GM12873 (cell line): ENCODE measurements around the gene LRRC3.

Experiments used
- TF ChIP-seq, protein P1 (sequence below): IDR thresholded peaks from 2 replicates; pipeline ENCODE4 v1.5.1; 2012; ENCODE audit warnings: low read depth, mild to moderate bottlenecking, moderate library complexity, low read length, control low read depth; ENCODE audit not compliant: insufficient read depth; ENCODE audit errors: missing control alignments

LRRC3 gene

DNA sequence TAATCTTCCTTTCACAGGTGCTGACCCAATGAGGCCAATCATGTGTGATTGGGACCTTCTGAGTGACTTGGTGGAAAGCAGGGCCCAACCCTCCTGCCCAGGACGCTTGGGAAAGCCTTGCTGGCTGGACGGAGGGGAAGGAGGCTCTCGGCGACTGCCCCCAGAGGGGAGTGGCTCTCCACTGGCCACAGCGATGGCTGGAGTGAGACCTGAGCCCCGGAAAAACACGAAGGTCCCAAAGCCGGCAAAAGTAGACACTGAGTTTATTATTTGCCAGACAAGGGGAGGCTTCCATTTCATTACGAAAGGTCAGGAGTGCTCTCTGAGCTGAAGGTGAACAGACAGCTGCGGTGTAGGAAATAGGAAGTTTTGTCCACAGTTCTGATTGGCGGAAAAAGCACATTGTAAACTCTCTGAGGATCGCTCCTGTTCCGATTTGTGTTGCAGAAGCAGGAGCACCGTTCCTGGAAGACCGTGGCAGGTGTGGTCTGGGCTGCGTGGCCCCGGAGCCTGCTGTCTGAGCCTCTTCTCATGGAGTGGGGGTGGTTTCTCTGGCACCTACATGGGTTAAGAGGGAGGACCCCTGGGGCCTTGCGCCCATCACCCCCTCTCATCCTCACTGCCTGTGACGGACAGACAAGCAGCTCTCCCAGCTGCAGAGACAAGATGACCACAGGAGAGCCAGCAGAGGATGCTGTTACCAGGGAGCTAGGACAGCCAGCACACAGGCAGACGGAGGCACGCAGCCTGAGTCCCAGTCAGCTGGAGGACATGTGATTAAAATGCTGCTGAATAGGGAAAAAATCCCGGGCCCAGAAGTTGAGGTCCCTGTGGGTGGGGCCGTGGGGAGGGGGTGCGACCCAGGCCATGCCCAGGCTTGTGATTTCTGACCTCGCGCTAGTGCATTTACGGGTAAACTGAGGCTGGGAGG lies 43.2 kb downstream of the LRRC3 start:
- TF ChIP-seq, protein P1, sequence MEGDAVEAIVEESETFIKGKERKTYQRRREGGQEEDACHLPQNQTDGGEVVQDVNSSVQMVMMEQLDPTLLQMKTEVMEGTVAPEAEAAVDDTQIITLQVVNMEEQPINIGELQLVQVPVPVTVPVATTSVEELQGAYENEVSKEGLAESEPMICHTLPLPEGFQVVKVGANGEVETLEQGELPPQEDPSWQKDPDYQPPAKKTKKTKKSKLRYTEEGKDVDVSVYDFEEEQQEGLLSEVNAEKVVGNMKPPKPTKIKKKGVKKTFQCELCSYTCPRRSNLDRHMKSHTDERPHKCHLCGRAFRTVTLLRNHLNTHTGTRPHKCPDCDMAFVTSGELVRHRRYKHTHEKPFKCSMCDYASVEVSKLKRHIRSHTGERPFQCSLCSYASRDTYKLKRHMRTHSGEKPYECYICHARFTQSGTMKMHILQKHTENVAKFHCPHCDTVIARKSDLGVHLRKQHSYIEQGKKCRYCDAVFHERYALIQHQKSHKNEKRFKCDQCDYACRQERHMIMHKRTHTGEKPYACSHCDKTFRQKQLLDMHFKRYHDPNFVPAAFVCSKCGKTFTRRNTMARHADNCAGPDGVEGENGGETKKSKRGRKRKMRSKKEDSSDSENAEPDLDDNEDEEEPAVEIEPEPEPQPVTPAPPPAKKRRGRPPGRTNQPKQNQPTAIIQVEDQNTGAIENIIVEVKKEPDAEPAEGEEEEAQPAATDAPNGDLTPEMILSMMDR = no peak

DNA sequence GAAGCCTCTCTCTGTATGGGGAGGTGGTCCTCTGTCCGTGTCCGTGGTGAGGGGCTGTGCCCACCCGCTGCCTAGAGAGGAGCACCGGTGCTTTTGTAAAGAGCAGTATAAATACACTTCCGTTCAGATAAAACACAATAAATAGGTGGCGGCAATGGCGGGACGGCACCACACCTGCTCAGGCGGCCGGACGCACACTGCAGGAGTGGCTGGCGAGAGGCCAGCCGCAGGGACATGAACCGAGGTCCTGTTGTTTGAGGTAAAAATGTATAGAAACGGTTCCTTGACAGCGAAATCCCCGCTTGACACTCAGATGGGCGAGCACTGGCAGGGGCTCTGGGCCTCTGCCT lies 43.9 kb downstream of the LRRC3 start:
- TF ChIP-seq, protein P1 = no peak

- TF ChIP-seq, protein P1 = no peak
Observed at GRCh38 chr21:44499631-44500030, 44.3 kb downstream of the LRRC3 start.

DNA sequence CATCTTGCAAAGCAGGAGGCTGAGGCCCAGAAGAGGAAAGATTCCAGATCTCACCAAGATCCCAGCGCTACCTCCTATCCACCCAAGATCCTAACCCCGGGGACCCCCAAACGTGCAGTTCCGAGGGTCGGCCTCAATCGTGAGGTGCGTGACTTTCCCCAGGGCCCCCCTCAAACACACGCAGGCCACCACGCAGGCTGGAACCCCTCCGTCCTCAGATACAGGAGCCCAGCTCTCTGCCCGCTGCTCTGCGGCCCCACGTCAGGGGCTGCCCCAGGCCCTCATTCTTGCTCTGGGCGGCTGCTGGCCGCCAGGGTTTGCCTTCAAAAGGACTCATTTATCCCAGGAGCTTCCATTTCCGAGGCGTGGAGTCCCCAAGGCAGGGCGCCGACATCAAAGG lies 44.8 kb downstream of the LRRC3 start:
- TF ChIP-seq, protein P1 = no peak

DNA sequence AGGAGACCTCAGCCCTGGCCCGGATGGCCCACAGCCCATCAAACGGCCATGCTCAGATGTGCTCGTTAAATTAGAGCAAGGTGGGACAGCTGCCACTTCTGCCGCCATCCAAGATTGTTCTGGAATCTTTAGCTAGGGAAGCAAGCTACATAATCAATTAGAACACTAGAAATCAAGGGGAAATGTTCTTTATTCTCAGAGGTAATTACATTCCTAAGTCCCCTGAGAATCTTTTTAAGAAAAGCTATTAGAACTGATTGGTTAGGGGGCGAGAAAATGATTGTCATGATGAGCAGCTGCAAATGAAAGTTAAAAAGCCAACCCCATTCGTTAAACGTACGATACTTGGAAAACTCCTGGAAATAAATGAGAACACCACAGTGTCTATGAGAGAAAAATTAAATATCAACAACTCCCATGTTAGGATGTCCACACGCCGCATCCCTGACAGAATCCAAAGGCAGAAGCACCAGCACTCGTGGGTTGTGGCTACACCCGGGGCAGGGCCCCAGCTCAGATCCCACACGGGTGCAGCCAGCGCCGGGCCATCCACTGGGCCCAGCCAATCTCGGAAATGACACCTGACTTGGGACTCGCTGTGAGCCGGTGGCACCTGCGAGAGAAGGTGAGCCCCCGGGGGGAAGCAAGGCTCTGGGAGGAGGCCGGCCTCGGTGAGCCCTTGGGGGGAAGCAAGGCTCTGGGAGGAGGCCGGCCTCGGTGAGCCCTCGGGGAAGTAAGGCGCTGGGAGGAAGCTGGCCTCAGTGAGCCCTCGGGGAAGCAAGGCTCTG lies 47.1 kb downstream of the LRRC3 start:
- TF ChIP-seq, protein P1 = no peak

DNA sequence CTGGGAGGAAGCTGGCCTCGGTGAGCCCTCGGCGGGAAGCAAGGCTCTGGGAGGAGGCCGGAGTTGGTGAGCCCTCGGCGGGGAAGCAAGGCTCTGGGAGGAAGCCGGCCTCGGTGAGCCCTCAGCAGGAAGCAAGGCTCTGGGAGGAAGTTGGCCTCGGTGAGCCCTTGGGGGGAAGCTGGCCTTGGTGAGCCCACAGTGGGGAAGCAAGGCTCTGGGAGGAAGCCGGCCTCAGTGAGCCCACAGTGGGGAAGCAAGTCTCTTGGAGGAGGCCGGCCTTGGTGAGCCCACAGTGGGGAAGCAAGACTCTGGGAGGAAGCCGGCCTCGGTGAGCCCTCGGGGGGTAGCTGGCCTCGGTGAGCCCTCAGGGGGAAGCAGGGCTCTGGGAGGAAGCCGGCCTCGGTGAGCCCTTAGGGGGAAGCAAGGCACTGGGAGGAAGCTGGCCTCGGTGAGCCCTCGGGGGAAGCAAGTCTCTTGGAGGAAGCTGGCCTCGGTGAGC lies 48.6 kb downstream of the LRRC3 start:
- TF ChIP-seq, protein P1 = no peak

DNA sequence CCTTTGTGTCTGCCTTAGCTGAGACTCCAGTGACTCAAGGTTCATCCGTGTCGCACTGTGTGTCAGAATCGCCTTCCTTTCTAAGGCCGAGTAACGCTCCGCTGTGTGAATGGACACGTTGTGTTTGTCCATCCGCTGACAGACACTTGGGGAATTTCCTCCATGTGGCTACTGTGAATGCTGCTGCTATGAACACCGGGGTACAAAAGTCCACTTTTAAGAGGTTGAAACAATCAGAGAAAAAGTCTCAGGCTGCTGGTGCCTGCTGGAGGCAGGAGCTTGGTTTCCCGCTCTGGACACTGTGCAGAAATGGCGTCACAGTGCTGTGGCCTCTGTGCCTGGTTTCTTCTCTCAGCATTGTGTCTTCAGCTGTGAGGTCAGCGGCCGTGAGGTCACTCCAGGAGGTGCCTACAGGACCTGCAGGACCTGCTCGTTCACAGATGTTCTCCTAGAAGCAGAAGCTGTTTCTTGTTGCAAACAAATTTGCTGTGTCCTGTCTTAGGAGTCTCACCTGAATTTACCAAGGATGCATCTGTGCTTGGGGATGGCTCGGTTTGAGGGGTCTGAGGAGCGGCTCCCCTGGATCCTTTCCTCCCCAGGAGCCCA lies 50.5 kb downstream of the LRRC3 start:
- TF ChIP-seq, protein P1 = no peak
